ENCODE data around the gene FBP1.
"Not testable (repeated sequence)": the region's sequence is repeated elsewhere in the genome, so short reads cannot be mapped to it uniquely, and the experiment has no call there.

The FBP1 gene

GRCh38 chr9:94584555-94584954 lies 54.8 kb downstream of the FBP1 start:
- H4K20me1 ChIP-seq = no peaks in the 10 kb centered on the region
- H3K27ac ChIP-seq = no peak overlapping the region
- no peaks in the 10 kb centered on the region for H3K36me3 ChIP-seq
- peak overlapping the region in 6 of 11 experiments; percentile 2 to 34 (median 10); a peak in 5 of 22 replicates for H3K4me2 ChIP-seq
- H3K4me3 ChIP-seq = no peak overlapping the region
- no peaks in the 10 kb centered on the region for H3K9me3 ChIP-seq (replicated peaks in 1 of 11)
- TF ChIP-seq Cebpa-rat (IDR thresholded peaks at IDR 0.05) = no peak
- peaks cover 11 to 16% (median 14%) of the 10 kb centered on the region in 10 experiments; a peak in 19 of 20 replicates for H3K4me1 ChIP-seq
- H3K27me3 ChIP-seq = no peaks in the 10 kb centered on the region
- no peak overlapping the region for H3K9ac ChIP-seq

DNA sequence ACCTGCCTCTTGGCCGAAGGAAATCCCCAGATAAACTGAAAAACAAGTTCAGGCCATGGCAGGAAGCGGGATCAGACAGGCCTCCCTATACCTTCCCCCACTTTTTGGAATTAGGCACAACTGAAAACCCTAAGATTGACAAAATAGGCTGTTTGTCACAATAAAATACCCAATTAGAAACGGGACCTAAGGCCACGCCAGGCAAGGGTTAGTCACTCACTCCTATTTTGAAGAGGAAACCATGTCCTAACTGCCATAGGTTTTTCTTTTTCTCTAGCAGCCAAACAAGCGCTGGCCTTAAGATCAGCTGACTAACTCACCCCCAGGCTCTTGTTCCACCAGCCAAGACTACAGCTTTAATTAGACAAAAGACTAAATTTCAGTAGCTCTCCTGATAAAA lies 57.6 kb downstream of the FBP1 start:
- no peak overlapping the region for H3K27ac ChIP-seq
- H3K9me3 ChIP-seq (replicated peaks in 1 of 11) = no peaks in the 10 kb centered on the region
- no peak overlapping the region for H3K4me3 ChIP-seq
- TF ChIP-seq Cebpa-rat (IDR thresholded peaks at IDR 0.05) = no peak
- no peak overlapping the region for H3K9ac ChIP-seq
- H3K4me1 ChIP-seq = peaks cover 4 to 14% (median 12%) of the 10 kb centered on the region in 10 experiments; a peak in 19 of 20 replicates
- no peaks in the 10 kb centered on the region for H3K36me3 ChIP-seq
- no peaks in the 10 kb centered on the region for H4K20me1 ChIP-seq
- H3K4me2 ChIP-seq = no peak overlapping the region
- peaks cover 0 to 4% (median 0%) of the 10 kb centered on the region in 11 experiments; a peak in 2 of 22 replicates for H3K27me3 ChIP-seq

- Histone ChIP-seq H3K4me3 (no peak overlapping the region), H3K27ac (no peak overlapping the region)
Observed at GRCh38 chr9:94577571-94577970, 61.7 kb downstream of the FBP1 start.

GRCh38 chr9:94577036-94577435 lies 62.3 kb downstream of the FBP1 start:
- H3K9ac ChIP-seq = no peak overlapping the region
- H3K4me3 ChIP-seq = no peak overlapping the region
- no peak for TF ChIP-seq Cebpa-rat (IDR thresholded peaks at IDR 0.05)
- peaks cover 0 to 5% (median 0%) of the 10 kb centered on the region in 11 experiments; a peak in 1 of 22 replicates for H4K20me1 ChIP-seq
- H3K4me1 ChIP-seq = peaks cover 8 to 19% (median 12%) of the 10 kb centered on the region in 10 experiments
- no peak overlapping the region for H3K27ac ChIP-seq
- peaks cover 0 to 4% (median 0%) of the 10 kb centered on the region in 11 experiments; a peak in 2 of 22 replicates for H3K27me3 ChIP-seq
- H3K9me3 ChIP-seq (replicated peaks in 1 of 11) = no peaks in the 10 kb centered on the region
- H3K36me3 ChIP-seq = no peaks in the 10 kb centered on the region
- peak overlapping the region in 5 of 11 experiments; percentile 22 to 75 (median 48); a peak in 9 of 22 replicates for H3K4me2 ChIP-seq

More at GRCh38 chr9:94577571-94577970, 61.7 kb downstream of the FBP1 start:
- Histone ChIP-seq H3K4me1 (peaks cover 8 to 19% (median 12%) of the 10 kb centered on the region in 10 experiments), H3K4me2 (peak overlapping the region in 1 of 11 experiments; percentile 22; a peak in 1 of 22 replicates), H4K20me1 (peaks cover 0 to 5% (median 0%) of the 10 kb centered on the region in 11 experiments; a peak in 1 of 22 replicates), H3K9me3 (replicated peaks in 1 of 11) (no peaks in the 10 kb centered on the region), H3K9ac (no peak overlapping the region), H3K36me3 (no peaks in the 10 kb centered on the region), H3K27me3 (peaks cover 0 to 4% (median 0%) of the 10 kb centered on the region in 11 experiments; a peak in 2 of 22 replicates)
- no peak for TF ChIP-seq Cebpa-rat (IDR thresholded peaks at IDR 0.05)

GRCh38 chr9:94576131-94576530 lies 63.2 kb downstream of the FBP1 start:
- H3K4me3 ChIP-seq = no peak overlapping the region
- H3K36me3 ChIP-seq = no peaks in the 10 kb centered on the region
- peaks cover 0 to 4% (median 0%) of the 10 kb centered on the region in 11 experiments; a peak in 2 of 22 replicates for H3K27me3 ChIP-seq
- H3K4me2 ChIP-seq = peak overlapping the region; percentile 13 to 75 (median 53); a peak in 21 of 22 replicates
- no peak for TF ChIP-seq Cebpa-rat (IDR thresholded peaks at IDR 0.05)
- H3K9ac ChIP-seq = no peak overlapping the region
- no peak overlapping the region for H3K27ac ChIP-seq
- H3K4me1 ChIP-seq = peaks cover 8 to 19% (median 12%) of the 10 kb centered on the region in 10 experiments
- no peaks in the 10 kb centered on the region for H3K9me3 ChIP-seq (replicated peaks in 1 of 11)
- H4K20me1 ChIP-seq = peaks cover 0 to 5% (median 0%) of the 10 kb centered on the region in 11 experiments; a peak in 1 of 22 replicates

DNA sequence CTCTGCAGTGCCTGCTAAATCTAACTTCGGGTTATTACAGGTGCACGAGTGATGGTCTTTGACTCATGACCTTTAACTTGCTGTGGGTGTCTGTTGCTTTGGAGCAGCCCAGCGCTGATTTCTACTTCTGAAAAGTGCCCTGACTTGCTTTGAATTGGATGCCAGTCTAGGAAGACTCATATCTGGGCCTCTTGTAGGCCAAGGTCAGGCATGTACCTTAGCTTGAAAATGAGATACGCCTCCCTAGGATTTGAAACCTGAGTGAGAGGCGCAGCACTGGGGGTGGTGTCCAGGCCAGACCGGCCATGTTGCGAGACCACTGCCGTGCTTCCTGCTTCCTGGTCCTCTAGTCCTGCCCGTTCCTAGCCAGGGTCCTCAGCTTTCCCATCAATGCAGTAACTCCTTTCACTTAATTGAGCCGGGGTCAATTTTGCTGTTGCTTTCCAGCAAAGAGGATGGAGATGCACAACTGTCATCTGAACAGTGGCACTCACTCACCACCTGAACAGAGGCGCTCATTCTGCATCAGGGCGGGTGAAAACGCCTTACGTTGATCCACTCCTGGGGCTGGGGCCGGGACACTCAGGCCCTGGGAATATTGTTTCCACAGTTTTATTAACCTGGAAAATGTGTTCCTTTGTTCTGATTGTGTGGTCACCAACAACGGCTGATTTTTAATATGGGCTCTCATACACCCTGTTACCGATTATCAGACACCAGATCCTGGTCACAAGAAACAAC lies 70.2 kb downstream of the FBP1 start:
- Histone ChIP-seq H3K9ac (no peak overlapping the region), H4K20me1 (no peaks in the 10 kb centered on the region), H3K27me3 (no peaks in the 10 kb centered on the region), H3K36me3 (no peaks in the 10 kb centered on the region), H3K4me2 (no peak overlapping the region), H3K27ac (no peak overlapping the region), H3K4me1 (peaks cover 0 to 4% (median 0%) of the 10 kb centered on the region in 10 experiments; a peak in 2 of 20 replicates), H3K4me3 (no peak overlapping the region), H3K9me3 (replicated peaks in 1 of 11) (peaks cover 0 to 7% (median 0%) of the 10 kb centered on the region in 11 experiments; a peak in 1 of 22 replicates)
- TF ChIP-seq Cebpa-rat (IDR thresholded peaks at IDR 0.05) = no peak

DNA sequence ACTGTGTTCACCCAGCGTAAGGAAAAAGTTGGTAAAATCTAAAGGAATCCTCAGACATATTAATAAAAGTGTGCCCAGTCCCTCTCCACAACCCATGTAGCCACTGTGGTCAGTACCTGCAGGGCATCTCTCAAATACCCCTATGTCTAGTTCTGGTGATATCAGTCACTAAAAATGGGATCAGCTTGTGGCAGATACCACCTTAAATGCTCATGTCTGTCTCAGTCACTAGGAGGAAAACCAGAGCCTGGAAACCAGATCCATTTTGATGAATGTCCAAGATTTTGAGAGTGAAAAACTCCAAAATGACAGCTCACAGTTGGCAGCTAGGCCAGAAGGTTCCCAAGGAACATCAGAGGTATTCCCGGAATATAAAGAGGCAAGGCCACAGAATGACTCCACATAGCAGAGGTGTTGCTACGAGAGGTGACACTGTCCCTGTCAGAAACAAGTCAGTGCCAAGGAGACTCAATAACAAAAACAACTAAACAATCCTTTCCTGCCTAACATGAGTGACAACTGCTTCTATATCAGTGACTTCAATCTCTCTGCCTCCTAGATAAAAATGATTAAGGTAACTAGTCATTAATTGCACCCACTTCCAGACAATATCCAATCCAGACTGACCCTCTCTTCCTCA lies 70.9 kb downstream of the FBP1 start:
- Histone ChIP-seq H3K27ac (no peak overlapping the region), H3K36me3 (no peaks in the 10 kb centered on the region)

DNA sequence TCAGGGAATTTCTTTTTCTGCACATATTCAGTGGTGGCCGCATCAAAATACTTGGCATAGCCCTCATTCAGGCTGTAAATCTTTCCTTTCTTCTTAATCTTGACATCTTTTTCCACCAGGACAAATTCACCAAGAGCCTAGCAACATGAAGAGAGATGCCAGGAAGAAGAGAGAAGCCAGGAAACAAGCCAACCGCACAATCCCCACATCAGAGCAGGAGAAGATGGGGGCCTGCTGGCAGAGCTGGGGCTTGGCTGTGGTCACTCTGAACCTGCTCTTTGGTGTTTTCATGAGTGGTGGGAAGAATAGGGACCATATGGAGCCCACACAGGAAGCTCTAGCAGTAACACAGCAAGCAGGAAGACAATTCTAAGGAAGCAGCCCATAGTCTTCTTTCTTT lies 72.0 kb downstream of the FBP1 start:
- Histone ChIP-seq H3K4me1 (peaks cover 0 to 4% (median 0%) of the 10 kb centered on the region in 10 experiments; a peak in 2 of 20 replicates), H3K27me3 (no peaks in the 10 kb centered on the region), H3K9me3 (replicated peaks in 1 of 11) (peaks cover 0 to 9% (median 0%) of the 10 kb centered on the region in 11 experiments; a peak in 2 of 22 replicates), H3K4me3 (no peak overlapping the region), H3K36me3 (no peaks in the 10 kb centered on the region), H3K27ac (no peak overlapping the region), H3K4me2 (no peak overlapping the region), H3K9ac (no peak overlapping the region), H4K20me1 (no peaks in the 10 kb centered on the region)
- TF ChIP-seq Cebpa-rat (IDR thresholded peaks at IDR 0.05) = no peak

More for the DNA sequence above, 70.9 kb downstream of the FBP1 start:
- Histone ChIP-seq H3K27me3 (no peaks in the 10 kb centered on the region), H3K4me2 (no peak overlapping the region), H3K4me1 (peaks cover 0 to 4% (median 0%) of the 10 kb centered on the region in 10 experiments; a peak in 2 of 20 replicates), H3K9me3 (replicated peaks in 1 of 11) (peaks cover 0 to 9% (median 0%) of the 10 kb centered on the region in 11 experiments; a peak in 2 of 22 replicates), H3K9ac (no peak overlapping the region), H3K4me3 (no peak overlapping the region), H4K20me1 (no peaks in the 10 kb centered on the region)
- TF ChIP-seq Cebpa-rat (IDR thresholded peaks at IDR 0.05) = no peak

DNA sequence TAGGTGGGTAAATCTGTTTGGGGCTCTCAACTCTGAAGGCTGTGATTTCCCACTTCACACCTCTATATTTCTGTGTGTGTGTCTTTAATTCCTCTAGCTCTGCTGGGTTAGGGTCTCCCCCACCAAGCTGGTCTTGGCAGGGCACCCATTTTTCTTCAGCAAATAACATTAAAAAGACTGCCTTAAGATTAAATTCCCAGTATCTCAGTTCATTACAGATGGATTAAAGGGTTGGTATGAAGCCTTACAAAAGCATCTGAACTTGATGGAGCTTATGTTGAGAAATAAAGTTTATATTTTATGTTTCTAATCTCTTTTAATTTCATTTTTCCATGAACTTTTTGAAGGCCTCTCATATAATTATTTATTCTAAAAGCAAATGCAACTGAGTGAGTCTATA lies 72.8 kb downstream of the FBP1 start:
- no peak for TF ChIP-seq Cebpa-rat (IDR thresholded peaks at IDR 0.05)

GRCh38 chr9:94564279-94564678 lies 75.0 kb downstream of the FBP1 start:
- not testable (repeated sequence) for H4K20me1 ChIP-seq; H3K4me1 ChIP-seq; H3K27me3 ChIP-seq; H3K4me3 ChIP-seq; H3K36me3 ChIP-seq; H3K27ac ChIP-seq; H3K9me3 ChIP-seq (replicated peaks in 1 of 11); H3K9ac ChIP-seq; H3K4me2 ChIP-seq

More for the DNA sequence above, 72.8 kb downstream of the FBP1 start:
- H3K9me3 ChIP-seq (replicated peaks in 1 of 11) = peaks cover 0 to 9% (median 0%) of the 10 kb centered on the region in 11 experiments; a peak in 2 of 22 replicates
- H3K9ac ChIP-seq = no peak overlapping the region
- H3K4me1 ChIP-seq = peaks cover 0 to 4% (median 0%) of the 10 kb centered on the region in 10 experiments; a peak in 2 of 20 replicates
- H3K36me3 ChIP-seq = no peaks in the 10 kb centered on the region
- H3K4me3 ChIP-seq = no peak overlapping the region
- no peaks in the 10 kb centered on the region for H3K27me3 ChIP-seq
- H4K20me1 ChIP-seq = no peaks in the 10 kb centered on the region
- H3K27ac ChIP-seq = no peak overlapping the region
- no peak overlapping the region for H3K4me2 ChIP-seq
